Upper lobe of left lung (tissue), 4 donors: ENCODE results near the gene DPYD.

Experiments
- EP300 ChIP-seq, 4 donors: sonication (generic); formaldehyde crosslinking; IDR thresholded peaks; one replicate each; pipeline ENCODE4 v1.5.1; 2017; ENCODE audit warnings: antibody characterized with exemption in 4 of 4, control low read depth in 2 of 4
- POLR2A ChIP-seq, 4 donors: fragments of 450-650 bp; IDR thresholded peaks; one replicate each; pipeline ENCODE4 v1.5.1; 2016 to 2017; ENCODE audit warnings: antibody characterized with exemption in 4 of 4, mild to moderate bottlenecking in 2 of 4
- TF ChIP-seq, protein P1 (sequence below), 6 experiments: fragments of 450-650 bp in 4 of 6; fragments of 200-600 bp in 2 of 6; sonication (generic) in 2 of 6; IDR thresholded peaks; one replicate each; pipeline ENCODE4 v1.5.1; 2016 to 2019; ENCODE audit warnings: antibody characterized with exemption in 6 of 6

DNA sequence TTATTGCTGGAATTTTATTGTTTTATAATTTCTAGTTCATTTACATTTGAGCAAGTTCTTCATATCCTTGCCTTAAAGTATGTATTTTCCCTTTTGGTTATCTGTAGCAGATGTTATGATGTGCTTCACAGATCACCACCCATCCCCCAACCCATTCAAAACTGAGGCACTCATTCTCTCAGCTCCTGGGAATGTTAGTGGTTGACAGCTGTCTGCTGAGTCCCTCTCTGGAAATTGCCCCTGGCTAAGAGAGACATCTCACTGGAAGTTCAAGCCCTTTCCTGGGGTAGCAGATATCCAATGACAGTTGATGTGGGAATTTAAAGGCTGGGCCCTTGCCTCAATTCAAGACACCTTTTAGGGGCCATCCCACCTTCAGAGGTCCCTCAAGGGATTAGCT lies 4.3 kb upstream of the DPYD start:
- TF ChIP-seq EP300 (IDR thresholded peaks at IDR 0.05) (no peak), POLR2A (IDR thresholded peaks at IDR 0.05) (no peak)
- TF ChIP-seq, protein P1, sequence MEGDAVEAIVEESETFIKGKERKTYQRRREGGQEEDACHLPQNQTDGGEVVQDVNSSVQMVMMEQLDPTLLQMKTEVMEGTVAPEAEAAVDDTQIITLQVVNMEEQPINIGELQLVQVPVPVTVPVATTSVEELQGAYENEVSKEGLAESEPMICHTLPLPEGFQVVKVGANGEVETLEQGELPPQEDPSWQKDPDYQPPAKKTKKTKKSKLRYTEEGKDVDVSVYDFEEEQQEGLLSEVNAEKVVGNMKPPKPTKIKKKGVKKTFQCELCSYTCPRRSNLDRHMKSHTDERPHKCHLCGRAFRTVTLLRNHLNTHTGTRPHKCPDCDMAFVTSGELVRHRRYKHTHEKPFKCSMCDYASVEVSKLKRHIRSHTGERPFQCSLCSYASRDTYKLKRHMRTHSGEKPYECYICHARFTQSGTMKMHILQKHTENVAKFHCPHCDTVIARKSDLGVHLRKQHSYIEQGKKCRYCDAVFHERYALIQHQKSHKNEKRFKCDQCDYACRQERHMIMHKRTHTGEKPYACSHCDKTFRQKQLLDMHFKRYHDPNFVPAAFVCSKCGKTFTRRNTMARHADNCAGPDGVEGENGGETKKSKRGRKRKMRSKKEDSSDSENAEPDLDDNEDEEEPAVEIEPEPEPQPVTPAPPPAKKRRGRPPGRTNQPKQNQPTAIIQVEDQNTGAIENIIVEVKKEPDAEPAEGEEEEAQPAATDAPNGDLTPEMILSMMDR (IDR thresholded peaks at IDR 0.05): no peak
